Measurements from ENCODE around the gene CLMN.

CLMN gene

DNA sequence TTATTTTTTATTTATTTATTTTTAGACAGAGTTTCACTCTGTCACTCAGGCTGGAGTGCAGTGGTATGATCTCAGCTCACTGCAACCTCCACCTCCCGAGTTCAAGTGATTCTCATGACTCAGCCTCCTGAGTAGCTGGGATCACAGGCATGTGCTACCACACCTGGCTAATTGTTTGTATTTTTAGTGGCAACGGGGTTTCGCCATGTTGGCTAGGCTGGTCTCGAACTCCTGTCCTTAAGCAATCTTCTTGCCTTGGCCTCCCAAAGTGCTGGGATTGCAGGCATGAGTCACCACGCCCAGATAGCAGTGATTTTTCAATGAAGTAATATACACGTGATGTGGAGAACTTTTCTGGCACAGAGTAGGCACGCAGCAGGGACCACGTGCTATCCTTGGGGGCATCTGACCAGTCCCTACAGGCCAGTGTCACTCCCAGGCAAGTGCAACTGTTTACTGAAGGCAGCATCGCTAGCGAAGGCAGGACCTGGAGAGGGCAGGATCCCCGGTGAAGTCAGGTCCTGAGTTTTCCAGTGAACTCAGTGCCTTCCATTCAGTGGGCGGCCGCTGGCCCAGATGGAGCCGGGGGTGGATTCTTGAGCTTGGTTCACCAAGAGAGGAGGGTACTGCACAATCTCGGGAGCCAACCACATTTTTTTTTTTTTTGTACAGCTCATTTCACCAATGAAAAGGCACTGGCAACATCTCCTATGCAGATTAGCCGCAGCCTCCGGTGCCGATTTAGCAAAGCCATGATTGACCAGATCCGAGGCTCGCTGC is 11.1 kb upstream of the CLMN start:
- H2AFZ ChIP-seq (ENCODE audit: low read length, unreplicated experiment), result no peak overlapping the region
- no peaks in the 10 kb centered on the region for H3K79me2 ChIP-seq (ENCODE audit: control insufficient read depth, insufficient read depth, low read length, unreplicated experiment)
- no peaks in the 10 kb centered on the region for H3K4me1 ChIP-seq (ENCODE audit: control insufficient read depth, insufficient read depth, low read length, unreplicated experiment)
- no peaks in the 10 kb centered on the region for H3K36me3 ChIP-seq (ENCODE audit: insufficient read depth, low read length)
- H3K27me3 ChIP-seq (ENCODE audit: insufficient read depth, low read length), result peaks cover 16% of the 10 kb centered on the region; the same call in 1 of the 2 replicates
- no peak overlapping the region for H3K27ac ChIP-seq (ENCODE audit: low read depth, low read length)
- no peak overlapping the region for H3K4me3 ChIP-seq (ENCODE audit: low read depth, low read length)

GRCh38 chr14:95329941-95330340 is 10.2 kb upstream of the CLMN start:
- Histone ChIP-seq H3K4me3 (ENCODE audit: low read depth, low read length) (no peak overlapping the region), H3K27ac (ENCODE audit: low read depth, low read length) (no peak overlapping the region), H3K79me2 (ENCODE audit: control insufficient read depth, insufficient read depth, low read length, unreplicated experiment) (no peaks in the 10 kb centered on the region), H2AFZ (ENCODE audit: low read length, unreplicated experiment) (no peak overlapping the region), H3K4me1 (ENCODE audit: control insufficient read depth, insufficient read depth, low read length, unreplicated experiment) (no peaks in the 10 kb centered on the region), H3K27me3 (ENCODE audit: insufficient read depth, low read length) (peaks cover 10% of the 10 kb centered on the region; the same call in 1 of the 2 replicates), H3K36me3 (ENCODE audit: insufficient read depth, low read length) (no peaks in the 10 kb centered on the region)

DNA sequence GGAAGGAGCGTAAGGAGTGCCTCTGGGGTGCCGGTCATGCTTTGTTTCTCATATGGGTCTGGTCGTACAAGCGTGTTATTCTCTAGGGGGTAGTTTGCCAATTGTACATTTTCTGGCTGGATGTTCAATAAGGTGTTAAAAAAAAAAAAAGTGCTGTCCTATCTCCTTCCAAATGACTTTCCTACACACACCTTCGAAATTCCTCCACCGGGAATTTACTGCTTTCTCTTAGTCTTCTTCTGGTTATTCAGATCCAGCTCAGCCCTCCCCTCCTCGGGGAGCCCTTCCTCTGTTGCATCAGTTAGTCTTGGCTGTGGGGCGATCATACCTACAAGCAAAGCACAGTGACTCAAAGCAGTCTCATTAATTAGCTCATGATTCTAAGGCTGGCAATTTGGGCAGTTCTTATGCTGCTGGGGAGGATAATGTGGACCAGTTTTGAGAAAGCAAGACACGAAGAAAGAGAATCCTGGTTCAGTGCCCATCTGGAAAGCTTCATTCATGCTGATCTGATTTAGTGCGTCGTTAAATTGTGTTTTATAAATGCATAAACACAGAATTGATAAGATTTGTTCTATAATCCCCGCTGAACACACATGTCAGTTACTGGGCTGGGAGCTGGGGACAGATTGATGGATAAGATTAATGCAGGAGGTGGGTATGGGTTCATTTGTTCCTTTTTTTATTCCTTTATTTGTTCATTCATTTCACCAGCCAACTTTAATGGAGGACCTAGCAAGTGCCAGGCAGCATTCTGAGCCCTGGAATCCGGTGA is 9.2 kb upstream of the CLMN start:
- H3K4me3 ChIP-seq (ENCODE audit: low read depth, low read length), result no peak overlapping the region
- no peaks in the 10 kb centered on the region for H3K36me3 ChIP-seq (ENCODE audit: insufficient read depth, low read length)
- H3K4me1 ChIP-seq (ENCODE audit: control insufficient read depth, insufficient read depth, low read length, unreplicated experiment), result no peaks in the 10 kb centered on the region
- H3K27ac ChIP-seq (ENCODE audit: low read depth, low read length), result no peak overlapping the region
- H3K27me3 ChIP-seq (ENCODE audit: insufficient read depth, low read length), result peaks cover 10% of the 10 kb centered on the region; the same call in 1 of the 2 replicates
- H3K79me2 ChIP-seq (ENCODE audit: control insufficient read depth, insufficient read depth, low read length, unreplicated experiment), result no peaks in the 10 kb centered on the region
- H2AFZ ChIP-seq (ENCODE audit: low read length, unreplicated experiment), result no peak overlapping the region

DNA sequence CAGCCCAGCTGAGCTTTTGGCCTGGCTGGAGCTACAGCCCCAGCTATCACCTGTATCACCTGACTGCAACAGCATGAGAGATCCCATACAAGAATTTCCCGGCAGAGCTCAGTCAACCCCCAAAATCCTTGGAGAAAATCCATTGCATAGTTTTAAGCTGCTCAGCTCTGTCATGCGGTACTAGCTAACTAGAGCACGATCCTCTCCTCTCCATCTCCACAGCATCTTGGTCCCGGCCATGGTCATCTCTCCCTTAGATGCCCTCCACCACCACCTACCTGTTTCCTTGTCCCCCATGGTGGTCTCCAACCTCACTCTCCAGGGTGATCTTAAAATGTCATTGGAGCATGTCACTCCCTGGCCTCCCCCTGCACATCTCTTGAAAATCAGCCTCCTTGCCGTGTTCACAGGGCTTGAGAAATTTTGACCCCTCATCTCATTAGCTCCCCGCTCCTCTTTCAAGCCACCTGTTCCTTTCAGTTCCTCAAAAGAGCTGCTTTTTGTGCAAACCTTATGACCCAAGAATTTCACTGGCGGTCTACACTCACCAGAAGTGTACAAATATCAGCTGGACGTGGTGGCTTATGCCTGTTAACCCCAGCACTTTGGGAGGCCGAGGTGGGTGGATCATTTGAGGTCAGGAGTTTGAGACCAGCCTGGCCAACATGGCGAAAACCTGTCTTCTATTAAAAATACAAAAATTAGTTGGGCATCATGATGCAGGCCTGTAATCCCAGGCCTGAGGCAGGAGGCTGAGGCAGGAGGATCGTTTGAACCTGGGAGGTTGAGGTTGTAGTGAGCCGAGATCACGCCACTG is 8.1 kb upstream of the CLMN start:
- Histone ChIP-seq H3K4me1 (ENCODE audit: control insufficient read depth, insufficient read depth, low read length, unreplicated experiment) (no peaks in the 10 kb centered on the region), H3K79me2 (ENCODE audit: control insufficient read depth, insufficient read depth, low read length, unreplicated experiment) (no peaks in the 10 kb centered on the region), H3K36me3 (ENCODE audit: insufficient read depth, low read length) (no peaks in the 10 kb centered on the region), H3K27me3 (ENCODE audit: insufficient read depth, low read length) (peaks cover 10% of the 10 kb centered on the region; the same call in 1 of the 2 replicates), H2AFZ (ENCODE audit: low read length, unreplicated experiment) (no peak overlapping the region), H3K27ac (ENCODE audit: low read depth, low read length) (no peak overlapping the region), H3K4me3 (ENCODE audit: low read depth, low read length) (no peak overlapping the region)

DNA sequence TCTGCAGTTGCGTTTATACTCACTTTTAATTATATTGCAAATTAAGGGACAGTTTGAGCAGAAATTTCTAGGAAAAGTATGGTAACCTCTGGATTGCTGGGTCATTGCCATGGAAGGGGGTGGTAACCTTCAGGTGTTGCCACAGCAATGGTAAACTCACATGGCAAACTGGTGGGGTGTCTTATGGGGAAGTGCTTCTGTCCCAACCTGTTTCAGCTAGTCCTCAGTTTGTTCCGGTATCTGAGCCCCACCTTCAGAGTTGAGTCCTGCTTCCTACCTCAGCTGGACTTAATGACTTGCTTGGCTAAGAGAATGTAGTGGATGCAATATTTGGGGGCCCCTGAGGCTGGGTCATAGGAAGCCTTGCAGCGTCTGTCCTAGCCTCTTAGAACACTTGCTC is 7.3 kb upstream of the CLMN start:
- H3K4me3 ChIP-seq (ENCODE audit: low read depth, low read length), result no peak overlapping the region
- no peaks in the 10 kb centered on the region for H3K4me1 ChIP-seq (ENCODE audit: control insufficient read depth, insufficient read depth, low read length, unreplicated experiment)
- H3K36me3 ChIP-seq (ENCODE audit: insufficient read depth, low read length), result no peaks in the 10 kb centered on the region
- no peak overlapping the region for H3K27ac ChIP-seq (ENCODE audit: low read depth, low read length)
- H2AFZ ChIP-seq (ENCODE audit: low read length, unreplicated experiment), result no peak overlapping the region
- H3K79me2 ChIP-seq (ENCODE audit: control insufficient read depth, insufficient read depth, low read length, unreplicated experiment), result no peaks in the 10 kb centered on the region
- peaks cover 10% of the 10 kb centered on the region; the same call in 1 of the 2 replicates for H3K27me3 ChIP-seq (ENCODE audit: insufficient read depth, low read length)

DNA sequence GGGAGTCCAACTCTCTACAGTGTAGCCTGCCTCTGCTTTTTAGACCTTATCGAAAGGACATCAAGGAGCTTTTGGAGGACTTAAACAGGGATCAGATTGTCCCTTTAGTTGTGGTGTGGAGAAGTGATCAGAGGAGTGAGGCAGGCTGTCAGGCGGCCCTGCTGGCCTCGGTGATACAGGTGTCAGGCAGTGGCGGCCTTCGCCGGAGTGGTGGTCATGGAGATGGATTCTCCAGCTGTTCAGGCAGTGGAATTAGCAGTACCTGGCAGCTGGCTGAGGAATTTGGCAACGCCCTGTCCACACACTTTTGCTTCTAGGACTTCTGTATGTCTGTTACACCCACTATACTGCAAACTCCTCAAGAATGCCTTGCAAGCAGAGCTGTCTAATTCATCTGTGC is 4.2 kb upstream of the CLMN start:
- Histone ChIP-seq H3K79me2 (ENCODE audit: control insufficient read depth, insufficient read depth, low read length, unreplicated experiment) (no peaks in the 10 kb centered on the region), H3K36me3 (ENCODE audit: insufficient read depth, low read length) (no peaks in the 10 kb centered on the region), H3K27ac (ENCODE audit: low read depth, low read length) (no peak overlapping the region), H3K27me3 (ENCODE audit: insufficient read depth, low read length) (peaks cover 10% of the 10 kb centered on the region; the same call in 1 of the 2 replicates), H3K4me1 (ENCODE audit: control insufficient read depth, insufficient read depth, low read length, unreplicated experiment) (no peaks in the 10 kb centered on the region), H2AFZ (ENCODE audit: low read length, unreplicated experiment) (no peak overlapping the region), H3K4me3 (ENCODE audit: low read depth, low read length) (no peak overlapping the region)

GRCh38 chr14:95323361-95323760 is 3.7 kb upstream of the CLMN start:
- Histone ChIP-seq H3K27ac (ENCODE audit: low read depth, low read length) (no peak overlapping the region), H3K4me1 (ENCODE audit: control insufficient read depth, insufficient read depth, low read length, unreplicated experiment) (peaks cover 2% of the 10 kb centered on the region), H3K79me2 (ENCODE audit: control insufficient read depth, insufficient read depth, low read length, unreplicated experiment) (no peaks in the 10 kb centered on the region)

GRCh38 chr14:95322651-95323050 is 2.9 kb upstream of the CLMN start:
- H3K4me3 ChIP-seq (ENCODE audit: low read depth, low read length), result no peak overlapping the region
- H3K36me3 ChIP-seq (ENCODE audit: insufficient read depth, low read length), result no peaks in the 10 kb centered on the region
- H2AFZ ChIP-seq (ENCODE audit: low read length, unreplicated experiment), result no peak overlapping the region
- peaks cover 10% of the 10 kb centered on the region; the same call in 1 of the 2 replicates for H3K27me3 ChIP-seq (ENCODE audit: insufficient read depth, low read length)
- no peaks in the 10 kb centered on the region for H3K79me2 ChIP-seq (ENCODE audit: control insufficient read depth, insufficient read depth, low read length, unreplicated experiment)
- no peak overlapping the region for H3K27ac ChIP-seq (ENCODE audit: low read depth, low read length)
- H3K4me1 ChIP-seq (ENCODE audit: control insufficient read depth, insufficient read depth, low read length, unreplicated experiment), result peaks cover 7% of the 10 kb centered on the region

More at GRCh38 chr14:95323361-95323760, 3.7 kb upstream of the CLMN start:
- Histone ChIP-seq H2AFZ (ENCODE audit: low read length, unreplicated experiment) (no peak overlapping the region), H3K27me3 (ENCODE audit: insufficient read depth, low read length) (peaks cover 10% of the 10 kb centered on the region; the same call in 1 of the 2 replicates), H3K36me3 (ENCODE audit: insufficient read depth, low read length) (no peaks in the 10 kb centered on the region), H3K4me3 (ENCODE audit: low read depth, low read length) (no peak overlapping the region)

DNA sequence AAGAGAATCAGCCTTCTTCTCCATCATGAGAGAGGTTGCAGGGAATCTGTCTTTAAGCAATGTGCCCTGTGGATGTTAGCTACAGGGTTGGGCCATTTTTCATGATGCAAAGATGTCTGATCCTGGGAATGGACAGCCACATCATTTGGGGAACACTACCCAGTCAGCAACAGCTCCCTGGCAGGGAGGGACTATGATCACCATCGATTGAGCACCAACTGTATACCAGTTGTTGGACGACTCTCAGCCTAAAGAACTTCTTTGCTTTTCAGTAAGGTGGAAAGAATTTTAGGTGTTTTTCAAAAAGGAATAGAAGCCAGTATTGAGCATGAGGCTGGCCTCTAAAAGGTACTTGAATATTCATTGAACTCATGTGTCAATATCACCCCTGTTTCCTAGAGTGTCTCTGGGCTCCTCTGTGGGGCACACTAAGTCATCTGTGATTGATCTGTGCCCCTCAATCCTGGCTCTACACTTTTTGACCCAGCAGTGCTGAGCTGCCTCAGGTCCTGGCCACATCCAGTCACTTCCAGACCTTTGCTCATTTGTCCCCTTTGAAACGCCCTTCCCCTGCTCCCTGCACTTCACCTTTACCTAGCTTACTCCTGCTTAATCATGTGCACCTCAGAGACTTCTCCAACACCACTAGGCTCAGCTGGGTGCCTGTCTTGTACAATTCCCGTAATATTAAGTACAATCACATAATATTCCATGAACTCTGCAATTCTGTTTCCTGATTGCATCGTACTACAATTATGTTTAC is 2.2 kb upstream of the CLMN start:
- no peaks in the 10 kb centered on the region for H3K79me2 ChIP-seq (ENCODE audit: control insufficient read depth, insufficient read depth, low read length, unreplicated experiment)
- H2AFZ ChIP-seq (ENCODE audit: low read length, unreplicated experiment), result no peak overlapping the region
- no peak overlapping the region for H3K4me3 ChIP-seq (ENCODE audit: low read depth, low read length)
- peaks cover 10% of the 10 kb centered on the region; the same call in 1 of the 2 replicates for H3K27me3 ChIP-seq (ENCODE audit: insufficient read depth, low read length)
- H3K27ac ChIP-seq (ENCODE audit: low read depth, low read length), result no peak overlapping the region
- H3K4me1 ChIP-seq (ENCODE audit: control insufficient read depth, insufficient read depth, low read length, unreplicated experiment), result peaks cover 7% of the 10 kb centered on the region
- H3K36me3 ChIP-seq (ENCODE audit: insufficient read depth, low read length), result no peaks in the 10 kb centered on the region
